HL-60/S4 treated with phorbol 12-myristate 13-acetate at 8.2 ng/mL for 4 days and 3 days (cell line): Measurements from ENCODE around the gene LAMTOR4.

Experiments
- in situ Hi-C: fragments of 300-500 bp; cut with MboI; formaldehyde crosslinking; loops from 2 replicates; pipeline ENCODE4 v1.15.0; 2022; ENCODE audit warnings: low sequenced_read_pairs

Gene LAMTOR4

GRCh38 chr7:100152937-100153666 is 4.4 kb downstream of the LAMTOR4 start:
- in situ Hi-C loops: no loop called here

- in situ Hi-C loops: no loop called here
Measured at GRCh38 chr7:100153708-100154535, 5.2 kb downstream of the LAMTOR4 start.

DNA sequence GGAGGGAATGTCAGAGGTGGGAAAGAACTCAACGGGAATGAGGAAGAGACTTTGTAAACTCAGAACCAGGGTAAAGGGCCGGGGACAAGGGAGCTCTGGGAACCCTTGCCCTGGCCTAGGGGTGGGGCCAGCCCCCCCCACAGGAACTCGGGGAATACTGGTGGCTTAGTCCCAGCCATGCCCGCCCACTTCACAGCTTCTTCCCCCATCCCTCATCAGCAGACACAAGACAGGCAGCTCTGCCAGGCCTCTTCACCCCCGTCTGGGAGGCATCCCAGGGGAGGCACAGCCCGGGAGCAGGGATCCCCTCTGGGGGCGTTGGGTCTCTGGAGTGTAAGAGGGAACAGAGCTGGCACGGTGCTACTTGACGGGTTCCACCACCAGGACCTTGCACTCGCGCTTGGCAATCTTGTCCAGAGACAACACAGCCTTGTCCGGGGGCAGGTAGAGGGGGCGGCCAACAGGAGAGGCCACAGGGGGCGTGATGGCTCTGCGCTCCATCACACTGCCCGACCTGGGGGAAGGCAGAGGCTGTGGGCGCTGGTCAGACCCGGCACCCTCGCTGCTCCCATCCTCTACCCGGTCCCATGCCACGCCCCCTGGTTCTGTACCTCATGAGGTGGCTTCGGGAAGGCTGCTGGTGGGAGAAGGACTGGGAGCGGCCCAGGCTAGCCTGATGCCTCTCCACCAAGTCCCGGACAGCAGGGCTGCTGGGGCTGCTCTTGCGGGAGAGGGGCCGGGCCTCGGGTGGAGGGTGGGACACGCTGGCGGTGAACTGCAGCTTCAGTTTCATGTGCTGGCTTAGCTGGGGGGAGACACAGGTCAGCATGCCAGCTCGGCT is 6.2 kb downstream of the LAMTOR4 start:
- in situ Hi-C loops: no loop called here

- in situ Hi-C loops: no loop called here
Measured at GRCh38 chr7:100155553-100156317, 7.0 kb downstream of the LAMTOR4 start.

DNA sequence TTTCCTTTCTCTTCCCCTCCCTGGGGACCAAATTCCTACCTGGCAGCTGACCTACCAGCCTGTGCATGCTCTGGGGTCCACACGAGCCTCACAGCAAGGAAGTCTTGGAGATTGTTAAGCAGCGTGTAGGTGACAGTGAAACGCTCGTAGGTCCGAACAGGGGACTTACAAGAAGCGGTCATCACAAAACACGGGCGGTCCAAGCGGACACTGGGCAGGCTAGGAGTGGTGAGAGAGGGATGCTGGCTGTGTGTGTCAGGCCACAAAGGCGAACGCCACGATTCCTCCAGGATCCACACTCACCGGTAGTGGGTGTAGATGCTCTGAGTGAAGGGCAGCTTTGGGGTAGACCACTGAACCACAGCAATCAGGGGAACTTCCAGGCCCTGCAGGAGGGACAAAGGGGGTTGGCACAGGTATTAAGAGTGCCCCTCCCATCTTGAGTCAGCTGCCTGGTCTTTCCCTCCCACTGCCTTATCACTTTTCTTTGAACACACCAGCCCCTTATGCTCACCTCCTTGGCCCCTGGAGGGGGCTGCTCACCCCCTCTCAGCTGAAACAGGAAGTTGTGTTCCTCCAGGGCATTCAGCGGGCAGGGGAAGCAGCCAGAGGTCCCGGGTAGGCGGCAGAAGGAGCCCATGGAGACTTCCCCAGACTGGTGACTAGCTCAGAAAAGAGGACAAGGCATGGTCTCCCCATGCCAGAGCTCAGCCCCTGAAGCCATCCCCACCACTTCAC is 7.8 kb downstream of the LAMTOR4 start:
- in situ Hi-C loops: no loop called here

GRCh38 chr7:100157069-100157333 is 8.3 kb downstream of the LAMTOR4 start:
- in situ Hi-C loops: no loop called here

- in situ Hi-C loops: no loop called here
Measured at GRCh38 chr7:100157334-100158228, 8.9 kb downstream of the LAMTOR4 start.

DNA sequence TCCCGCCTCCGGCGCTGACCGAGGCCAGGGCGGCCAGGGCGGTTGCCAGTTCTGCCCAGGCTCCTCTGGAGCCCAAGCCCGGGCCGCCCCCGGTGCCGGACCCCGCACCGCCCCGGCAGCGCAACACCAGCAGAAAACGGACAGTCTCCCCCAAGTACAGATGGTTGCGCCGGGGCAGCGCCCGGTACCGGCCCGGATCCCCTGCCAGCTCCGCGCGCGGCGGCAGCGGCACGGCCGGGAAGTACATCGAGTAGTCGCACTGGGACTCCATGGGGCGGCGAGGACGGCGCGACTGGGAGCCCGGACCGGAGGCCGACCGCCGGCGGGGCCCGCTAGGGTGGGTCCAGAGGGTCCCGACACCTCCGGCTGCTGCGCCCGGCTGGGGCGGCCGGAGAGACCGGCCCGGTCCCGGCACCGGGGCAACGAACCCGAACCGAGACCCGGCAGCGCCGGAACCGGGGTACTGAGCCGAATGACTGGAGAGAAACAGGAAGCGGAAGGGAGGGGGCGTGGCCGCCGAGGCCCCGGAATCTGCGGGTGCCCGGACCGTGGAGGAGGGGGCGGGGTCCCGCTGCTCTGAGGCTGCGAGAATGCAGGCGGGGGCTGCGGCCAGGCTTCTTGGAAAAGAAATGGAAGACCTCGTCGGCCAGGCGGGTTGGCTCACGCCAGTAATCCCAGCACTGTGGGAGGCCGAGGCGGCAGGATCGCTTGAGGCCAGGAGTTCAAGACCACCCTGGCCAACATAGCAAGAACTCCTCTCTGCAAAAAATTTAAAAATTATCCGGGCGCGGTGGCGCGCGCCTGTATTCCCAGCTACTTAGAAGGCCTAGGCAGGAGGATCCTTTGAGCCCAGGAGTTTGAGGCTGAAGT is 9.7 kb downstream of the LAMTOR4 start, which contains the start of gene TRAPPC14:
Gene TRAPPC14 (minus strand): TSS at position 495 of the 870 bp plus-strand sequence. CDS start 224 bp downstream, at position 271.
- in situ Hi-C loops: no loop called here

DNA sequence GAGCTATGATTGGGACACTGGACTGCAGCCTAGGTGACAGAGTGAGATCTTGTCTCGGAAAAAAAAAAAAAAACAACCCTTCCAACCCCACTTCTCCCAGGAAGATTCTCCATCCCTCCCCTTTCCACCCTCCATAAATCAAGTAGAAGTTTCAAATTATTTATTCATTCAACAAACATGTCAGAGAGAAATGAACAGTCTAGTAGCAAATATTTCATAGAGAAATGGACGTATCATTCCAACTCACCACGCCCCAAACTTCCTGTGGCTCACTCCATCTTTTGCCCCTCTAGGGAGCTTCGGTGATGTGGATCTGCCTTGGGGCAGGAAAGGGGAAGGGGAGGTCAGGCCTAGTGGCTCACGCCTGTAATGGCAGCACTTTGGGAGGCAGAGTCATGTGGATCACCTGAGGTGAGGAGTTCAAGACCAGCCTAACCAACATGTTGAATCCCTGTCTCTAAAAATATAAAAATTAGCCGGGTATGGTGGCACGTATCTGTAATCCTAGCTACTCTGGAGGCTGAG is 10.4 kb downstream of the LAMTOR4 start:
- in situ Hi-C loops: no loop called here

DNA sequence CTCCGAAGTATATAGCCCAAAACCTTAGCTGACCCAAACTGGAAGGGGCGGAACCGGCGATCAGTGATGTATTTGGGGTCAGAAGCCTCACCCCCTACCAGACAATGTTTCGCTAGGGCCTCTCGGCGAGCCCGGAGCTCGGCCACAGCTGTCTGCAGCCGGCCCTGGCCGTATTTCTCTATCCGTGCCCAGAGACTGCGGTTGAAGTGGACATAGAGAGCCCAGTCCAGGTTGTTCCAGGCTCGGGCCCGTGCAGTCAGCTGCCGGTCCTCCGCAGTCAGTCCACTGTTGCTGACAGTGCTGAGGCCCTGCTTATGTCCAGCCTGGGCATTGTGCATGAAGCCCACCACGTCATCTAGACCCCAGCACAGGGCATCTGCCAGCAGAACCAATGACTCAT is 11.3 kb downstream of the LAMTOR4 start:
- in situ Hi-C loops: no loop called here

- in situ Hi-C loops: no loop called here
Measured at GRCh38 chr7:100163006-100163531, 14.4 kb downstream of the LAMTOR4 start.

DNA sequence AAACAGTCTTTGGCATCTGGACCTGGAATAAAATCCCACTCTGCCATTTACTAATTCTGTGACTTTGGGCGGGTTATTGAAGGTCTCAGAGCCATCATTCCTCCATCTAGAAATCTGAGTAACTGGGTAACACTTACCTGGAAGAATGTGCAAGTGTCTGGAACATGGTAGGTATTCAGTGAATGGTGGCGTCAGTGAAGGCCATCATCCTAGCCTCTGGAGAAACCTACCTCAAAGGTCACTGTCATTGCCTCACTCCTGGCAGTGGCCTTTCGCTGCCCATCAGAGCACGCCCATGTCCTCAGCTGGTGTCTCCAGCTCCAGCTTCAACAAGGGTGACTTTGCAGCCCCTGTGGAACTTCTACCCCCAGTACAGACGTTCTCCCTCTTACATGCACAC is 15.2 kb downstream of the LAMTOR4 start:
- in situ Hi-C loops: no loop called here

GRCh38 chr7:100166317-100166940 is 17.7 kb downstream of the LAMTOR4 start:
- in situ Hi-C loops: no loop called here

GRCh38 chr7:100166970-100167911 is 18.5 kb downstream of the LAMTOR4 start:
- in situ Hi-C loops: no loop called here

DNA sequence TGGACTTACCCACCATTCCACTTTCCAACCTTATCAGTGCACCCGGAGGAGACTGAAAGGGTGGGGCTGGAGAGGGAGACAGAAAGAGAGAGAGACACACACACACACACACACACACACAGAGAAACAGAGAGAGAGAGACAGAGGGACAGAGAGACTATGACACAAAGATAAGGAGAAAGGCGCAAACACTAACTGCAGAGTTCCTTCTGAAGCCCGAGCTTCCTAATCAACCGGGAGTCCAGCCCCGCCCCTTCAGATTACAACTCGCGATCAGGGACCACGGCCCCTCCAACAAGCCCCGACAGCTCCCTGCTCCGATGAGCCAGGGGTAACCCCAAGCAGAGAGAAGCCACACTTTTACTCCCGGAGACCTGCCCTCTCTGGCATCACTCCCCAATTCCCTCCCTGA is 19.2 kb downstream of the LAMTOR4 start:
- in situ Hi-C loops: no loop called here
